Thoracic aorta (tissue), 2 donors: Measurements from ENCODE around the gene BDP1. TPM values are rescaled to one million over a fixed set of nuclear protein-coding genes. Genes with fewer than 3 reads are reported as not detected.

Experiments used
- ATAC-seq: fragments of 150-250 bp; one replicate; pipeline ENCODE4 v1.8.0; 2017; ENCODE audit warnings: low read depth; ENCODE audit not compliant: insufficient number of reproducible peaks, low FRiP score
- DNase-seq: peaks from one replicate; pipeline ENCODE4 v3.0.0-alpha.2; 2020; ENCODE audit warnings: low spot score
- H3K27ac ChIP-seq, 2 donors: fragments of 200-600 bp; sonication (generic); 1 replicate in 1 of 2; 2 replicates in 1 of 2; pipeline ENCODE4 v1.5.1; 2016; ENCODE audit warnings: mild to moderate bottlenecking in 2 of 2, moderate library complexity in 2 of 2
- H3K27me3 ChIP-seq: fragments of 200-600 bp; sonication (generic); replicated peaks from 2 replicates; pipeline ENCODE4 v1.6.0; 2016; ENCODE audit warnings: mild to moderate bottlenecking; ENCODE audit not compliant: insufficient read depth
- H3K36me3 ChIP-seq: fragments of 200-600 bp; sonication (generic); one replicate; pipeline ENCODE4 v1.5.1; 2016
- H3K4me1 ChIP-seq, 2 donors: fragments of 200-600 bp; sonication (generic); 1 replicate in 1 of 2; 2 replicates in 1 of 2; pipeline versions ENCODE4 v1.5.1 to v1.6.0; 2016; ENCODE audit warnings: low read depth in 2 of 2, mild to moderate bottlenecking in 1 of 2; ENCODE audit not compliant: control insufficient read depth in 1 of 2
- H3K4me3 ChIP-seq: fragments of 200-600 bp; sonication (generic); 2 replicates; pipeline ENCODE4 v1.5.1; 2016; ENCODE audit warnings: mild to moderate bottlenecking
- H3K9me3 ChIP-seq: fragments of 200-600 bp; sonication (generic); 2 replicates; pipeline ENCODE4 v1.5.1; 2016
- total RNA-seq, 2 donors: library from RNA; depleted of rRNA; stranded (reverse); fragments of >200 nt; gene quantifications; one replicate each; pipeline versions ENCODE4 v1.1.0 to v1.2.3, GENCODE V29; 2016
- TF ChIP-seq, protein P1 (sequence below): fragments of 200-600 bp; sonication (generic); IDR thresholded peaks from one replicate; pipeline ENCODE4 v1.5.1; 2019; ENCODE audit warnings: antibody characterized with exemption

Gene BDP1
- total RNA-seq, 2 donors from 2014 or later = 29.2 to 47.8 TPM

GRCh38 chr5:71457106-71457505 is 1.7 kb downstream of the BDP1 start:
- Histone ChIP-seq H3K36me3 (peaks cover 26% of the 10 kb centered on the region), H3K27me3 (no peaks in the 10 kb centered on the region), H3K4me3 (peak overlapping the region; percentile 97), H3K27ac (no peak overlapping the region), H3K4me1 (peaks cover 16 to 21% of the 10 kb centered on the region in 2 donors), H3K9me3 (no peaks in the 10 kb centered on the region)
- TF ChIP-seq, protein P1, sequence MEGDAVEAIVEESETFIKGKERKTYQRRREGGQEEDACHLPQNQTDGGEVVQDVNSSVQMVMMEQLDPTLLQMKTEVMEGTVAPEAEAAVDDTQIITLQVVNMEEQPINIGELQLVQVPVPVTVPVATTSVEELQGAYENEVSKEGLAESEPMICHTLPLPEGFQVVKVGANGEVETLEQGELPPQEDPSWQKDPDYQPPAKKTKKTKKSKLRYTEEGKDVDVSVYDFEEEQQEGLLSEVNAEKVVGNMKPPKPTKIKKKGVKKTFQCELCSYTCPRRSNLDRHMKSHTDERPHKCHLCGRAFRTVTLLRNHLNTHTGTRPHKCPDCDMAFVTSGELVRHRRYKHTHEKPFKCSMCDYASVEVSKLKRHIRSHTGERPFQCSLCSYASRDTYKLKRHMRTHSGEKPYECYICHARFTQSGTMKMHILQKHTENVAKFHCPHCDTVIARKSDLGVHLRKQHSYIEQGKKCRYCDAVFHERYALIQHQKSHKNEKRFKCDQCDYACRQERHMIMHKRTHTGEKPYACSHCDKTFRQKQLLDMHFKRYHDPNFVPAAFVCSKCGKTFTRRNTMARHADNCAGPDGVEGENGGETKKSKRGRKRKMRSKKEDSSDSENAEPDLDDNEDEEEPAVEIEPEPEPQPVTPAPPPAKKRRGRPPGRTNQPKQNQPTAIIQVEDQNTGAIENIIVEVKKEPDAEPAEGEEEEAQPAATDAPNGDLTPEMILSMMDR = no peak
- no peak for ATAC-seq
- DNase-seq = no peak

DNA sequence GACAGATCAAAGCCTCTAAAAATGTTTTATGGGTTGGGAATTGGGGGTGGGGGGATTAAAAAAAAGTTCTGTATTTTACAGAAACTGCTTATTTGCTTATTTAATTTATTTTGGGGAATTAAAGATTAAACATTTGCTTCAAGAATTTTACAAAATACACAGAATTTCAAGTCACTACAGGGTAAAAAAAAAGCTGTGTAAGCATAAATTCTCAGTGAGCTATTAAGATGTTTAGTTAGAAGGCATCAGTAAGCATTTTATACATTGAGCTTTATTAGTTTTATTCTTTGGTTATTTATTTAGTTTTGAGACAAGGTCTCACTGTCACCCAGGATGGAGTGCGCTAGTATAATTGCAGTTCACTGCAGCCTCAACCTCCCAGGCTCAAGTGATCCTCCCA is 5.2 kb downstream of the BDP1 start:
- TF ChIP-seq, protein P1 = no peak
- ATAC-seq = no peak
- peaks cover 55% of the 10 kb centered on the region for H3K36me3 ChIP-seq

GRCh38 chr5:71461360-71461759 is 5.9 kb downstream of the BDP1 start:
- H3K36me3 ChIP-seq = peaks cover 59% of the 10 kb centered on the region
- ATAC-seq = no peak
- TF ChIP-seq, protein P1 = no peak

More for the DNA sequence above, 5.2 kb downstream of the BDP1 start:
- DNase-seq = no peak
- H3K4me3 ChIP-seq = no peak overlapping the region
- no peaks in the 10 kb centered on the region for H3K9me3 ChIP-seq
- H3K27ac ChIP-seq = no peak overlapping the region
- peaks cover 16% of the 10 kb centered on the region in 2 donors for H3K4me1 ChIP-seq
- no peaks in the 10 kb centered on the region for H3K27me3 ChIP-seq

DNA sequence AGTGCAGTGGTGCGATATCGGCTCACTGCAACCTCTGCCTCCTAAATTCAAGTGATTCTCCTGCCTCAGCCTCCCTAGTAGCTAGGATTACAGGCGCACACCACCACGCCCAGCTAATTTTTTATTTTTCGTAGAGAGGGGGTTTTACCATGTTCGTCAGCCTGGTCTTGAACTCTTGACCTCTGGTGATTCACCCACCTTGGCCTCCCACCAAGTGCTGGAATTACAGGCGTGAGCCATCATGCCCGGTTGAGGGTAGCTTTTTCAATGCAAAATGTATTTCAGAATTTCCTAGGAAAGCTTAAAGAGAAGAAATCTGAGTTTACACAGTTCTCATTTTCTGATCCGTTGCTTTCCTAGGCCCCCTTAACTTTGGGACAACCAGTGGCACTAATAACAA is 15.7 kb downstream of the BDP1 start:
- Histone ChIP-seq H3K36me3 (peaks cover 37% of the 10 kb centered on the region), H3K27me3 (no peaks in the 10 kb centered on the region), H3K27ac (no peak overlapping the region), H3K4me1 (no peaks in the 10 kb centered on the region), H3K9me3 (no peaks in the 10 kb centered on the region), H3K4me3 (no peak overlapping the region)
- ATAC-seq (no peak), DNase-seq (no peak)
- TF ChIP-seq, protein P1 = no peak

More at GRCh38 chr5:71461360-71461759, 5.9 kb downstream of the BDP1 start:
- peaks cover 14 to 15% of the 10 kb centered on the region in 2 donors for H3K4me1 ChIP-seq
- H3K27me3 ChIP-seq = no peaks in the 10 kb centered on the region
- H3K27ac ChIP-seq = no peak overlapping the region
- DNase-seq = no peak
- H3K9me3 ChIP-seq = no peaks in the 10 kb centered on the region
- no peak overlapping the region for H3K4me3 ChIP-seq

GRCh38 chr5:71475788-71476384 is 20.4 kb downstream of the BDP1 start:
- no peak for ATAC-seq
- no peak overlapping the region for H3K27ac ChIP-seq
- DNase-seq = no peak
- no peaks in the 10 kb centered on the region for H3K4me1 ChIP-seq
- peaks cover 29% of the 10 kb centered on the region for H3K36me3 ChIP-seq
- TF ChIP-seq, protein P1 = peak; percentile 50
- no peak overlapping the region for H3K4me3 ChIP-seq
- no peaks in the 10 kb centered on the region for H3K9me3 ChIP-seq
- no peaks in the 10 kb centered on the region for H3K27me3 ChIP-seq
